ENCODE results near the gene CUEDC1. TPM values are rescaled to one million over a fixed set of nuclear protein-coding genes. Genes with fewer than 3 reads are reported as not detected.

CUEDC1 gene
- total RNA-seq, 2 experiments from 2014 or later, result 0.29 to 0.40 TPM

GRCh38 chr17:57915985-57916757 lies 39.0 kb downstream of the CUEDC1 start:
- ChIA-PET POLR2A (interaction anchor here (1.1 kb wide), 1 partner anchor 73 kb away, joined by 3 read pairs; no protein-coding TSS in a partner anchor), CTCF (interaction anchor here (1.1 kb wide), 1 partner anchor 23 kb away, joined by 3 read pairs; no protein-coding TSS in a partner anchor)
- Mint-ChIP-seq H3K4me1 (ENCODE audit: low read depth) (no peaks in the 10 kb centered on the region), H3K36me3 (ENCODE audit: low read depth) (no peaks in the 10 kb centered on the region), H3K9me3 (no peaks in the 10 kb centered on the region), H3K27ac (no peak overlapping the region), H3K4me3 (no peak overlapping the region), H3K27me3 (no peaks in the 10 kb centered on the region)
- intact Hi-C loops (cut with micrococcal nuclease), result no loop called here
- DNase-seq, result no peak
- no peak for TF ChIP-seq CTCF (IDR thresholded peaks at IDR 0.05)
- ATAC-seq, result no peak

- Mint-ChIP-seq H3K9me3 (no peaks in the 10 kb centered on the region), H3K36me3 (ENCODE audit: low read depth) (no peaks in the 10 kb centered on the region), H3K4me1 (ENCODE audit: low read depth) (no peaks in the 10 kb centered on the region), H3K27me3 (no peaks in the 10 kb centered on the region), H3K4me3 (no peak overlapping the region), H3K27ac (no peak overlapping the region)
- TF ChIP-seq CTCF (IDR thresholded peaks at IDR 0.05), result no peak
- ATAC-seq (no peak), DNase-seq (no peak)
- ChIA-PET POLR2A (interaction anchor here (1.1 kb wide), 1 partner anchor 74 kb away, joined by 3 read pairs; no protein-coding TSS in a partner anchor), CTCF (interaction anchor here (1.1 kb wide), 1 partner anchor 22 kb away, joined by 3 read pairs; no protein-coding TSS in a partner anchor)
- intact Hi-C loops (cut with micrococcal nuclease), result no loop called here
Measured at GRCh38 chr17:57915544-57915943, 39.7 kb downstream of the CUEDC1 start.

- Mint-ChIP-seq H3K27ac (no peak overlapping the region), H3K4me3 (no peak overlapping the region), H3K9me3 (no peaks in the 10 kb centered on the region), H3K4me1 (ENCODE audit: low read depth) (no peaks in the 10 kb centered on the region), H3K36me3 (ENCODE audit: low read depth) (no peaks in the 10 kb centered on the region), H3K27me3 (no peaks in the 10 kb centered on the region)
- ChIA-PET POLR2A (interaction anchor here (1.1 kb wide), 1 partner anchor 75 kb away, joined by 3 read pairs; no protein-coding TSS in a partner anchor), CTCF (interaction anchor here (0.8 kb wide), 1 partner anchor 59 kb away, joined by 3 read pairs; no protein-coding TSS in a partner anchor)
- intact Hi-C loops (cut with micrococcal nuclease), result no loop called here
- no peak for DNase-seq
- ATAC-seq, result no peak
- TF ChIP-seq CTCF (IDR thresholded peaks at IDR 0.05), result no peak
Measured at GRCh38 chr17:57914273-57915142, 40.7 kb downstream of the CUEDC1 start.

- ChIA-PET CTCF (no interaction called here), POLR2A (no interaction called here)
- Mint-ChIP-seq H3K27me3 (no peaks in the 10 kb centered on the region), H3K27ac (no peak overlapping the region), H3K4me1 (ENCODE audit: low read depth) (no peaks in the 10 kb centered on the region), H3K9me3 (no peaks in the 10 kb centered on the region), H3K36me3 (ENCODE audit: low read depth) (no peaks in the 10 kb centered on the region), H3K4me3 (no peak overlapping the region)
- intact Hi-C loops (cut with micrococcal nuclease), result no loop called here
- DNase-seq, result no peak
- no peak for TF ChIP-seq CTCF (IDR thresholded peaks at IDR 0.05)
- no peak for ATAC-seq
Measured at GRCh38 chr17:57913575-57914272, 41.5 kb downstream of the CUEDC1 start.
